ENCODE data around the gene DLGAP1.

GRCh38 chr18:4405965-4406364, 49.1 kb downstream of the DLGAP1 start:
- no peak for TF ChIP-seq HDAC2 (IDR thresholded peaks at IDR 0.05; ENCODE audit: borderline replicate concordance in 1 of 2, low read depth in 2 of 2, low read length in 2 of 2)
- TF ChIP-seq MAX (IDR thresholded peaks at IDR 0.05) = no peak
- TF ChIP-seq CHD1 (IDR thresholded peaks at IDR 0.05; ENCODE audit: low read depth, low read length) = no peak
- TF ChIP-seq NRF1 (IDR thresholded peaks at IDR 0.05; ENCODE audit: low read depth, low read length) = no peak
- no peak for TF ChIP-seq EZH2 (IDR thresholded peaks at IDR 0.05; ENCODE audit: low read depth, low read length, severe bottlenecking)
- TF ChIP-seq POLR2A (IDR thresholded peaks at IDR 0.05; ENCODE audit: control extremely low read depth in 1 of 2, low read depth in 2 of 2, low read length in 2 of 2) = no peak
- no peak for TF ChIP-seq SP2 (IDR thresholded peaks at IDR 0.05; ENCODE audit: low read length)
